Measurements from ENCODE around the gene ZNRF3.

DNA sequence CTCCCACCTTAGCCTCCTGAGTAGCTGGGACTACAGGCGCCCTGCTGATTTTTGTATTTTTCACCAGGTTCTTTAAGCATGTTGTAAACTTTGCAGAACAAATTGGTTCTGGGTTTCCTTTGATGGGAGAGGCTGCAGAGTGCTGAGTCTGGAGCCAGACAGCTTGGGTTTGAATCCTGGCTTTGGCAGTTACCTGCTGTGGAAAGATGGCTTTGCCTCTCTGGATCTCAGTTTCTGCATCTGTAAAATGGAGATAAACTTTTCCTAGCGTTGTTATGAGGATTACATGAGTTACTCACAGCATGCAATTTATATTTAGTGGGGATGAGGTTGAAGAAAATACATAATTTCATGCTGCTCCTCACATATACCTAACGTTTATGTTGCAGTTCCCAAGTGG is 19.1 kb downstream of the ZNRF3 start:
- no peak for TF ChIP-seq POLR2A (IDR thresholded peaks at IDR 0.05)
- TF ChIP-seq, protein P1, sequence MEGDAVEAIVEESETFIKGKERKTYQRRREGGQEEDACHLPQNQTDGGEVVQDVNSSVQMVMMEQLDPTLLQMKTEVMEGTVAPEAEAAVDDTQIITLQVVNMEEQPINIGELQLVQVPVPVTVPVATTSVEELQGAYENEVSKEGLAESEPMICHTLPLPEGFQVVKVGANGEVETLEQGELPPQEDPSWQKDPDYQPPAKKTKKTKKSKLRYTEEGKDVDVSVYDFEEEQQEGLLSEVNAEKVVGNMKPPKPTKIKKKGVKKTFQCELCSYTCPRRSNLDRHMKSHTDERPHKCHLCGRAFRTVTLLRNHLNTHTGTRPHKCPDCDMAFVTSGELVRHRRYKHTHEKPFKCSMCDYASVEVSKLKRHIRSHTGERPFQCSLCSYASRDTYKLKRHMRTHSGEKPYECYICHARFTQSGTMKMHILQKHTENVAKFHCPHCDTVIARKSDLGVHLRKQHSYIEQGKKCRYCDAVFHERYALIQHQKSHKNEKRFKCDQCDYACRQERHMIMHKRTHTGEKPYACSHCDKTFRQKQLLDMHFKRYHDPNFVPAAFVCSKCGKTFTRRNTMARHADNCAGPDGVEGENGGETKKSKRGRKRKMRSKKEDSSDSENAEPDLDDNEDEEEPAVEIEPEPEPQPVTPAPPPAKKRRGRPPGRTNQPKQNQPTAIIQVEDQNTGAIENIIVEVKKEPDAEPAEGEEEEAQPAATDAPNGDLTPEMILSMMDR (IDR thresholded peaks at IDR 0.05): no peak

Data from body of pancreas (tissue), 4 donors.